NK-92 (cell line): ENCODE results near the gene DOCK3.
"Not testable (repeated sequence)": the region's sequence is repeated elsewhere in the genome, so short reads cannot be mapped to it uniquely, and the experiment has no call there.

Experiments used
- DNase-seq: peaks from one replicate; lab custom pipeline; 2025; ENCODE audit not compliant: unreplicated experiment; lab: John Stamatoyannopoulos, UW

The DOCK3 gene

DNA sequence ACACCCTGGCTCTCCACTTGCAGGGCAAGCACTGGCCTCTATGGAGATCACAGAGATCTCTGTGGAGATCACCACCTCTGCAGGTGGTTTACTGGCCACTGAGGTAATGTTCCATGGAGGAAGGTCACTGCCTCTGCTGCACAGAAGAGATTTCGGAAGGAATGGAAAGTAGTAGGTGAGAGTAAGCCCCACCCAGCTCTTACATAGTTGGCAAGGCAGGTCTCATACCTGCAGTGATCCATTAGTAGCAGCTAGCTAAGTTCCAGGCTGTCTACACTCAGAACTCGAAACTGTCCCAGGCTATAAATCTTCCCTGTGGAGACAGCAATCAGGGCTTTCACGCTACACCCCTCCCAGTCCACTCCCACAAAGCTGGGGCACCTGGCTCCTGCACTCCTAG lies 516.1 kb downstream of the DOCK3 start:
- DNase-seq: no peak

GRCh38 chr3:51191768-51192167 lies 517.0 kb downstream of the DOCK3 start:
- DNase-seq: no peak

DNA sequence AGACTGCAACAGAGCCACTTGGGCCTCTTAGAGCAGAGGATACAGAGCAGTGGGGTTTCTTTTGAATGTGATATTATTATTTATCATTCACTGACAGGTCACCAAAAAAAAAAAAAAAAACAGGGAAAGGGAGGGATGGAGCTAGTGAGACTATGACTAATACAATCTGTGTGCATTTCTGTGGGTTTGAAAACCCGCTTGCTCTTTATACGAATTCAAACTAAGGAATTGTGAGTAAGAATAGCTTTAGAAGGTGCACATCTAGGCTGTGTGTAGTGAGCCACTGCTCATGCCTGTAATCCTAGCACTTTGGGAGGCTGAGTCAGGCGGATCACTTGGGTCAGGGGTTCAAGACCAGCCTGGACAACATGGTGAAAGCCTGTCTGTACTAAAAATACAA lies 523.8 kb downstream of the DOCK3 start:
- DNase-seq: no peak

DNA sequence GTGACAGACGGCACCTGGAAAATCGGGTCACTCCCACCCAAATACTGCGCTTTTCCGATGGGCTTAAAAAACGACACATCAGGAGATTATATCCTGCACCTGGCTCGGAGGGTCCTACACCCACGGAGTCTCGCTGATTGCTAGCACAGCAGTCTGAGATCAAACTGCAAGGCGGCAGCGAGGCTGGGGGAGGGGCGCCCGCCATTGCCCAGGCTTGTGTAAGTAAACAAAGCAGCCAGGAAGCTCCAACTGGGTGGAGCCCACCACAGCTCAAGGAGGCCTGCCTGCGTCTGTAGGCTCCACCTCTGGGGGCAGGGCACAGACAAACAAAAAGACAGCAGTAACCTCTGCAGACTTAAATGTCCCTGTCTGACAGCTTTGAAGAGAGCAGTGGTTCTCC lies 524.6 kb downstream of the DOCK3 start:
- not testable (repeated sequence) for DNase-seq

GRCh38 chr3:51216291-51216690 lies 541.6 kb downstream of the DOCK3 start:
- no peak for DNase-seq

- DNase-seq: no peak
Measured at GRCh38 chr3:51221959-51222358, 547.2 kb downstream of the DOCK3 start.

DNA sequence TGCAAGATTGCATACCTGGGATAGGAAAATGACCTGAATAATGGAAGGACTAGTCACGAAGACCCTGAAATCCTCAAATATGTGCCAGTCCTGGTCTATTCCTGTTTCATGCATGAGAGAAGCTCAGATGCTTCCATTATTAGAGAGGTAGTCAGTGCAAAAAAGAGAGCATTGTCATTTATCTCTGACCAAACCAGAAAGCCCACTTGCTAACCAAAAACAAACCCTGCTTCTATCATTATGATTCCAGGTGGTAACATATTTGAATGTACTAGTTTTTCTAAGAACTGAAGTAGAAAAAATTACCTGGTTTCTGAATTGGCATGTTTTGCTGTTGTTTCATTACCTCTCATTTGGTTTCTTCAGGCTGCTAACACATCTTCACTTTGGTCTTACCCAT lies 549.6 kb downstream of the DOCK3 start:
- DNase-seq: no peak

DNA sequence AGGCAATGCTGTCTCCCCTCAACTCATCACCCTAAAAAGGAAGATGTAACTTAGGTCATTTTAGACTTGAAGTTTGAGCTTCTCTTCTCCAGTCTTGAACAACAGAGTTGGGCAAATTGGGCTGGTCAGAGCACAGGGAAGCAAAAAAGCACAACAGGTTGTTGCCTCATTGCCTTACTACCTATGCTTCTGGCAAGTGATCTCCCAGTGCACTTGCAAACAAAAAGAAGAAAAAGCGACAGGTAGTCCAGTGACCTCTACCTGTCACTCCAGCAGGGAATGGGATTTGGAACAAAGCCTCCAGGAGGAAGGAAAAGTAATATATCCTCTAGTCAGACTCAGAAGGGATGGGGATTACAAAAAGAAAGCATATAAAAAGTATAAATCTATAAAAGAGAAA lies 550.1 kb downstream of the DOCK3 start:
- no peak for DNase-seq

DNA sequence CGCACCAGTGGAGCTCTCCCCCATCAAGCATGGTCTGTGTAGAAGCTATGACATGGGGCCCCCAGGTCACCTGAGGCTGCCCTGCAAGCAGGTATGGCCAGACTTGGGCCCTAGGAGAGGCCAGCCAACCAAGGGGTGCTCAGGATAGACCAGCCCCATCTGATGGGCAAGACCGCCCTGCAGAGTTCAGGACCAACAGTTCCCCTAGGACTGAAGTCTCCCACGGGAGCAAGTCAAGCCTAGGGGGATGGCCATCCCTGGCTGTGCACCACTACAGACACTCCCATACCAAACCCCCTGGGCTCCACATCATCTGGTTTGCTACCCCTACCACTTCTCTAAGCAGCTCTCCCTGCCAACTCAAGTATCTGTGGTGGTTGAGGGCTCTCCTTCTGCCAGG lies 568.2 kb downstream of the DOCK3 start:
- no peak for DNase-seq

GRCh38 chr3:51243924-51244323 lies 569.2 kb downstream of the DOCK3 start:
- DNase-seq: no peak

DNA sequence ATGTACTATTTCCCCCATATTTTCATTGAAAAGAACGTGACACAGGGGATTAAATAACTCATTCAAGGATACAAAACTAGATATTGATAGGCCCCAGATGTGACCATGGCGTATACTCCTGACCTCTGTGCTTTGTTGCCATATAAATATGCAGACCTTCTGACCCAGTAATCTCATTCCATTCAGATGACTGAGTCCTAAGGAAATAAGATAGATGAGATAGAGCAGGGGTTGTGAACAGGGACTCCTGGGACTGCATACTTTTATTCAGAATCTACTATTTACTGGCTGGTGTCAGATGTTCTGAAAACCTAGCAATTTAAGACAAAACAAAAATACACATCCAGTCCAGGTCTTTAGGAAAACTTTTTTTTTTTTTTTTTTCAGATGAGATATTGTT lies 571.1 kb downstream of the DOCK3 start:
- no peak for DNase-seq

- DNase-seq: no peak
Measured at GRCh38 chr3:51257870-51258269, 583.1 kb downstream of the DOCK3 start.

- DNase-seq: not testable (repeated sequence)
Measured at GRCh38 chr3:51264166-51264565, 589.4 kb downstream of the DOCK3 start.

- no peak for DNase-seq
Measured at GRCh38 chr3:51268132-51268531, 593.4 kb downstream of the DOCK3 start.

- DNase-seq: no peak
Measured at GRCh38 chr3:51269466-51269865, 594.7 kb downstream of the DOCK3 start.

- no peak for DNase-seq
Measured at GRCh38 chr3:51270559-51270958, 595.8 kb downstream of the DOCK3 start.

GRCh38 chr3:51271172-51271571 lies 596.4 kb downstream of the DOCK3 start:
- DNase-seq: no peak

GRCh38 chr3:51274052-51274451 lies 599.3 kb downstream of the DOCK3 start:
- no peak for DNase-seq

- DNase-seq: no peak
Measured at GRCh38 chr3:51275111-51275805, 600.5 kb downstream of the DOCK3 start.

GRCh38 chr3:51276046-51276445 lies 601.3 kb downstream of the DOCK3 start:
- no peak for DNase-seq

DNA sequence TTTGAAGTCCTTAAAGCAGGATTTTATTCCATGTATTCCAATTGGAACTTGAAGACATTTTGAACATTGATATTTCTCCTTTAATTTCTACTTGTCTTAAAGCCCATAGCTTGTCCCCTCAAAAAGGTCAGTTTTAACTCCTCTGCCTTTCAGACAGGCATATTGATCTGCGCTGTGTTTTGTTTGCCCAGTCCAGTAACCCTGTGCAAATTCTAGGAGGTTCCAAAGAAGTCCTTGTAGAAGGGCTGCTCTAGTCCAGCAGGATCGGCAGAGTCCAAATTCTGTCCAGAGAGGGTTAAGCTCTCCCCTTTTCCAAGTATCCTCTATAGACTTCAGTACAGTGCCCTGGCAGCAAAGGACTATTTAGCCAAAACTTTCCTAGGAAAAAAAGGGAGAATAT lies 604.7 kb downstream of the DOCK3 start:
- DNase-seq: no peak

- DNase-seq: no peak
Measured at GRCh38 chr3:51280176-51280575, 605.4 kb downstream of the DOCK3 start.

DNA sequence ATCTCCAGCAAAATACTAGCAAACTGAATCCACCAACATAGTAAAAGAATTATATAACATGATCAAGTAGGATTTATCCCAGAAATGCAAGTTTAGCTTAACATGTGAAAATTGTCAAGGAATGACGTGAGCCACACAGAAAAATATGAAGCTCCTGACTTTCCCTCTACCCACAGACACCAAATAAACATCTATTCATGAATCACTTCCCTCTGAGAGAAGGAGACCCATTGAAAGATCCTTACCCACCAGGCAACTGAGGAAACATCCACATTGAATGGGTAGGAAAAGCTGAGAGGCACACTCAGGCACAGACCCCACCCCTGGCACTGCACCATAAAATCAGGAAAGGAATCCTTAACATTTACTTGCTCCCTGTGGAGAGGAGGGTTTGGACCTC lies 608.2 kb downstream of the DOCK3 start:
- DNase-seq: no peak
